Fibroblast of villous mesenchyme (primary cell): ENCODE data around the gene STAC2. TPM values are rescaled to one million over a fixed set of nuclear protein-coding genes. Genes with fewer than 3 reads are reported as not detected.

Experiments
- DNase-seq: peaks from one replicate; pipeline ENCODE4 v3.0.0-alpha.2; 2010; ENCODE audit warnings: low read depth
- H3K4me3 ChIP-seq: 2 replicates; pipeline ENCODE4 v1.5.1; 2011; ENCODE audit warnings: low read depth, mild to moderate bottlenecking, low read length
- CTCF ChIP-seq: IDR thresholded peaks from 2 replicates; pipeline ENCODE4 v1.5.1; 2012; ENCODE audit warnings: low read depth, mild to moderate bottlenecking, low read length; ENCODE audit not compliant: insufficient read depth
- total RNA-seq: library from RNA; depleted of rRNA; stranded (reverse); fragments of >200 nt; gene quantifications from 2 replicates; pipeline ENCODE4 v1.2.3, GENCODE V29; 2012

The STAC2 gene
- total RNA-seq, 1 donor: not detected

GRCh38 chr17:39209317-39210092 is 16.2 kb downstream of the STAC2 start:
- TF ChIP-seq CTCF: no peak
- DNase-seq: peak; percentile 55
- peak overlapping the region; percentile 41 for H3K4me3 ChIP-seq

DNA sequence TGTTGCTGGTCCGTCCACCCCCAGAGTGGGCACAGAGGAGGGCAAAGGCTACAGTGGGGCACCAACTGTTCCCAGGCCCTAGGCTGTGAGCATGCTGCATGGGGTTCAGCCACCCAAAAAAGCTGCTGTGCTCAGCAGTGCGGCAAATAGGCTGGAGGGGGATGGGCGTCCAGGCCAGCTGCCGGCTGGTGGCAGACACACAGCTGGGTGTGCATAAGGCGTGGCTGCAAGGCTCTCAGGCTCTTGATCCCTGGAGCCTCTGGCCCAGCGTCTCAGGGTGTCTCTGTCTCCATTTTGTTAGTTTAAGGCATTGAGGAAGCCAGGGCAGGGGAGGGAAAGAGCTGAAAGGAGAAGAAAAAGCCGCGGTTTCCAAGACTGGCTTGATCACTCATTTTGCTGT is 16.9 kb downstream of the STAC2 start:
- TF ChIP-seq CTCF: no peak
- DNase-seq: peak; percentile 29
- H3K4me3 ChIP-seq: no peak overlapping the region

DNA sequence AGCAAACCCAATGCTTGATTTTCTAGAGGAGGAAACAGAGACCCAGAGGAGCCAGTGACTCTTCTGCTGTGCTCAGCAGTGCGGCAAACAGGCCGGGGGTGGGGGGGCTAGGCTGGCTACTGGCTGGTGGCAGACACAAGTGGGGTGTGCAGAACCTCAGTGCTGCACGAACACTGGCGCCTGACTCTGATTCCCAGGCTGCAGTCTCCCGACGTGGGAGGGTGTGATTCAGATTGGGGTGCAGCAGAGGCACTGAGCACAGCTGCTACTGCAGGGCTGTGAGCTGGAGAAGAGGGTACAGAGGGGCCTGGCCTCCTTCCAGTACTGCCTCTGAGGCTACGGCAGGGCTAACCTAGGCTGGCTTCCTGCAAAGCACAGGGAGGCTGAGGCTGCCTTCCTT is 17.6 kb downstream of the STAC2 start:
- no peak for DNase-seq
- no peak overlapping the region for H3K4me3 ChIP-seq
- no peak for TF ChIP-seq CTCF

DNA sequence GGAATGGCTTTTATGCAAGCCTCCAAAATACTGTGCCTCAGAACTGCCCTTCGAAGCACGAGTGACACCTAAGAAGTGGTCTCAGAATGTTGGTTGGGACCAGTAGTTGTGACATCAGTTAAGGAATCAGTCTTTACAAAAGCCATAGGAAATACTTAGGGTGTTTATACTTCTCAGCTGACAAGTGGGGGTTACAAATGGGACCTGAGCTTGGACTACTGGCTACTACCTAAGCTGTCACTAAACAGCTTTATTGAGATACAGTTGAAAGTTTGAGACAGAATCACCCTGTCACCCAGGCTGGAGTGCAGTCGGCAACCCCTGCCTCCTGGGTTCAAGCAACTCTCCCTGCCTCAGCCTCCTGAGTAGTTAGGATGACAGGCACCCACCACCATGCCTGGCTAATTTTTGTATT is 20.6 kb downstream of the STAC2 start:
- H3K4me3 ChIP-seq: no peak overlapping the region
- no peak for DNase-seq
- no peak for TF ChIP-seq CTCF

DNA sequence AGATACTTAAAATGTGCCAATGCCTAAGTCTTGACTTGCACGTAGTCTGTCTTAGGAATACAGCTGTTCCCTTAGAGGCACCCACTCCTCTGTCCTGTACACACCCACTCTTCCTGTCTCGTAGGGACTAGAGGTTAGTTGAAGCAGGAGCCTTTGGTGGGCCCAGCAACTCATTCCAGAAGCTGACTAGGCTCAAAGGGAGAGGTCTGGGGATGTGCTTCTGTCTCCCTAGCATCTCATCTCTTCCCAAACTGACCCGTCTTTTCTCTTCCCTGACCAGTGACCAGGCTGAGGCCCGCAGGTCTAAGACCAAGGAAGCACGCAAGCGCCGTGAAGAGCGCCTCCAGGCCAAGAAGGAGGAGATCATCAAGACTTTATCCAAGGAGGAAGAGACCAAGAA is 21.5 kb downstream of the STAC2 start:
- no peak overlapping the region for H3K4me3 ChIP-seq
- no peak for TF ChIP-seq CTCF
- no peak for DNase-seq

- DNase-seq: no peak
- no peak for TF ChIP-seq CTCF
- H3K4me3 ChIP-seq: peak overlapping the region; percentile 97
Observed at GRCh38 chr17:39200957-39201510, 24.7 kb downstream of the STAC2 start.
